Measurements from ENCODE around the gene SDC3. TPM values are rescaled to one million over a fixed set of nuclear protein-coding genes. Genes with fewer than 3 reads are reported as not detected.

SDC3 gene
- total RNA-seq, 1 donor from 2014 or later = 3.3 TPM

DNA sequence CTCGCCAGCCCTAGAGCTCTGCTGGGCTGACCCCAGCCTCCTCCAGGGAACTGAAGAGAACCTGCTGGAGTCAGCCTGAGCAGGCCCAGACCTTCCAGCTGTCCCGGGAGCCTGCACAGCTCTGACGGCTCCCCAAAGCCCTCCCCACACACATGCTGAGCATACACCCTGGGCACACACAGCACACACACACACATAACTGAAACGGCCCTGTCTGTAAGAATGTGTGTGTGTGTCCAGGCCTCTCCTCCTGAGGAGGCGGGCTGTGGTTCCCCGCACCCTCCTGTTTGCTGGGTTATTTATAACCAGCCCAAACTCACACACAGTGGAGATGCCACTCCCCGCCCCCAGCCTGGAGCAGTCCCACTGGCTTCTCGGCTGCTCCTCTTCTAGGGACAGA, 20.2 kb downstream of the SDC3 start:
- no peak for ATAC-seq

DNA sequence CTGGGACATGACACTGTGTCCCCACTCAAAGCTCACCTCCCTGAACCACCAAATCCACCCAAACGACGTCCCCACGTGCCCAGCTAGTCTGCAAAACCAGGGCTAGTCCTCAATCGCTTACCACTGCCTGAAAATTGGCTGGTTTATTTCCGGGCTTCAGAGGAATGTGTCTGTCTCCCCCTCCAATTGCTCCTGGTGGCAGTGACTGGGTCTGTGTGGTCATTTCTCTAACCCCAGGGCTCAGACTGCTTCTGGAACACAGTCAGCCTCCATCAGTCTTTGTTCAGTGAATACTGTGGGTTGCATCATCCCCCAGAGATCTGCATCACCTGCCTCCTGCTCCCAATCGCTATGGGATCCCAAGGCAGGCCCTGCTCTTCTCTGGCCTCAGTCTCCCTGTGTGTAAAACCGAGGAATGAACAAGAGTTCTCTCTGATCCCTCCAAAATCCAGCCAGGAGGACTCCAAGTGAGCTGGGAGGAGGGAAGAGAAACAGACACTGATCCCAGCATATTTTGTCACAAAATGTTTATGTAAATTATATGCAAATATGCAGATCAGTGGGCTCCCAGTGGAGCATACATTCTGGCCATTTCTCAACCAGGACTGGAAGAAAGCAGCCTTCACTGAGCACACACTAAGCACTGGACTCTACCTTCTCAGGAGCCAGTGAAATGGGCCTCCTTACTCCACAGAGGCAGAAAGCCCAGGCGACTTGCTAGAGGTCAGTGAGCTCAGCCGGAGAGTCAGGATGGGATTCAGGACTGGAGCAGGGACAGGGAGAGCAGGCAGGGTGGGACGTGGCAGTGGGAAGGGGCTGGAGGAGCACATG, 20.9 kb downstream of the SDC3 start:
- no peak for ATAC-seq

DNA sequence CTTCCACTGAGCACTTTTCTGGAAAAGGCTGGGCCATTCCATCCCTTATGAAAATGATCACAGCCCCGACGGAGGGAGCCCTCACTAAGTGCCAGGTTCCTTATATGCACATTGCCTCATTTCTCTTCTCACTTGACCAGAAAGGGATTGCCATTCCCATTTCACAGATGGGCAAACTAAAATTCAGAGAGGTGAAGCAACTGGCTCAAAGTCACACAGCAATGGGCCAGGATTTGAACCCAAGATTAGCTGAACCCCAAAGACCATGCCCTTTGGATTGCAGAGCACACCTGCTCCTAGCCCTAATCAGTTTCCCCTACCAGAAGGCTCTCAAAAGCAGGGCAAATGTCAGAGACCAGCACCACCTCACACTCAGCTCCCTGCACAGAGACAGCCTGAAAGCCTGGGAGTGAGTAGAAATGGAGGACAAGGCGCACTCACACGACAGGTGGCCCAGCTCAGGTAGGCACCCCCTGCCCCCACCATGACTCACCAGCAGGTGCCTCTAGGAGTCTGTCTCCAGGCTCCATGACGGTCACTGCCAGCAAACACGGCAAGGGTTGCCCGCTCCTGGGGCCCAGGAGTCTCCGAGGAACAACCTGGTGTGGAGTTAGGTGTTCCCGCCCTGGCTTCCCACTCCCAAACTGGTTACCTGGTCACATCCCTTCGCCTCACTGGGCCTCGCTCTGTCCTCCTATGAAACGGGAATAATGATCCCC, 21.7 kb downstream of the SDC3 start:
- no peak for ATAC-seq

DNA sequence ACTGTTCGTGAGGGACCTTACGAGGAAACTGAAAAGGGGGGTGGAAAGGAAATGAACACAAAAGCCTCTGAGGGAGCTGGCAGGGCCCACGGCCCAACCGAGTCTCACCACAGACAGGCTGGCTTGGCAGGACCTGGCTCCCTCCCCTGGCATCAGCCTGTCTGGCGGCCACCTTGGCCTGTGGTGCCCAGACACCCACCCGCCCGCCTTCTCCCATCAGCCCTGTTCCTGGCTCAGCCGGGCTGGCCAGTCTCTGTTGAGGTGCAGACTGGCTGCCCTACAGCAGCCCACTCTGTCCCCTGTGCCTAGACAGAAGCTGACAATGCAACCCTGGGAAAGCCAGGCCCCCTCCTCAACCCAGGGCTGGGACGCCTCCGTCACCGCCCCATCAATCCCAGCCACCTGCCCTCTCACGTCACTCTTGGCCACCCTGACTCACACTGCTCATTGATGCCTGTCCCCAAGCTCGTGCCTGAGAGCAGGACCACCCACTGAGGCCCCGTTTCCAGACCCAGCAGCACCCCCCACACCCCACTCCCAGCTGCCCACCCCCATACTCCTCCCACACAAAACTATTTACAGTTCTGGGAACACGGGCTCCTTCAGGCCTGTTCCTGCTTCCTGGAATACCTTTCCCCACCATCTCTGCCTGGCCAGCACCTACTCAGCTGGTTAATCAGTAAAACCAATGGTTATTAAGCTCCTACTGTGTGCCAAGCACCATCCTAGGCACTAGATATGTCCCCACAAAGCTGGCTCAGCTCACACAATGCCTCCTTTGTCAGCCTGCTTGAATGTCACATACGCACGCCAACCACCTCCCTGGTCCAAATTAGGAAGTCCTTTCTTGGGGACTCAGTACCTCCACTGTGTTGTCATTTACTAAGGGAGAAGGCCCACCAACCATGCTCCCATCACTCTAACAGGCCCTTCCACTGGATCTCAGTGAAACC, 22.7 kb downstream of the SDC3 start:
- no peak for ATAC-seq

DNA sequence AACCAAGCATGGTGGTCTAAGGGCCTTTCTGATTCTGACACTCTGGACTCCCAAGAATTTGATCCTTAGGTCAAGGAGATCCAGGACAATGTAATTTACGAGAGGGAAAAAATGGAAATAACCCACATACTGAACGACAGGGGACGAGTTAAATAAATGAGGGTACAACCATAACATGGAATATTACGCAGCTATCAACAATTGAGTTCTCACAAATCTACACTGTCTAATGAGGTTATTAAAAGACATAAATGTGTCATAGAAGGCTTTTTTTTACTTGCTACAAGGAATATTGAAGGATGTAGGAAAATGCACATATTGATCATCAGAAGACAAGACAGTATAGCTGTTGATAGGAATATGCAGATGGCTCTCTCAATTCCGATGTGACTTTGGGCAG, 23.8 kb downstream of the SDC3 start:
- ATAC-seq = no peak

DNA sequence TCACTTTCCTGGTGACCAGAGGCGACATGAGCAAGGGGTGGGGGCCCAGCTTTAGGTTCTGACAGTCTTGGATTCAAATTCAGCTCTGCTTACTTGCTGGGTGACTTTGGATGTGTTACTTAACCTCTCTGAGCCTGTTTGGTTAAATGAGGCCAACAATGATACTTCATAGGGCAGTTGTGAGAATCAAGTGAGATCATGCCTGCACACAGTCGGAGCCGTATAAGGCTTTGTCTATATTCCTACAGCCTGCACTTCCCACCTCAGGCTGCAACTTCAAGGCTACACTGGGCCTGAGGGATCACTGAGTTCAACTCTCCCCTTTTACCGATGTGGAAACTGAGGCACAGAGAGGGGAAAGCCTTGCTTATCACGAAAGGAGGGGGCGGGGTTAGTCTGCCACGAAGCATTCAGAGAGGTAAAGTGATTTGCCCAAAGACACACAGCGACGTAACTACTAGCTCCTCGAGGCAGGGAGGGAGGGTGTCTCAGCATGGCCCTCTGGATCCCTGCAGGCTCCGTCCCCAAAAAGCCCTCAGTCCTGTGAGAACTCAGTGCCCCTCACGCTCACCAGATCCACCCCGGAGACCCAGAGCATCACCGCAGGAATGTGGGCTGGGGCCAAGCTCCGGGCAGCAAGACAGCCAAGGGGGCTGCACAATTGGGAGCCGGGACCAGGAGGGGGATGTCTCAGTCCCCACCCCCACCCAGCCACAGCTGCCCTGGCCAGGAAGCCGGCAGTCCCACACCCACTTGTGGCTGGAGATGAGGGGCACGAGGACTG, 25.0 kb downstream of the SDC3 start:
- ATAC-seq = no peak

DNA sequence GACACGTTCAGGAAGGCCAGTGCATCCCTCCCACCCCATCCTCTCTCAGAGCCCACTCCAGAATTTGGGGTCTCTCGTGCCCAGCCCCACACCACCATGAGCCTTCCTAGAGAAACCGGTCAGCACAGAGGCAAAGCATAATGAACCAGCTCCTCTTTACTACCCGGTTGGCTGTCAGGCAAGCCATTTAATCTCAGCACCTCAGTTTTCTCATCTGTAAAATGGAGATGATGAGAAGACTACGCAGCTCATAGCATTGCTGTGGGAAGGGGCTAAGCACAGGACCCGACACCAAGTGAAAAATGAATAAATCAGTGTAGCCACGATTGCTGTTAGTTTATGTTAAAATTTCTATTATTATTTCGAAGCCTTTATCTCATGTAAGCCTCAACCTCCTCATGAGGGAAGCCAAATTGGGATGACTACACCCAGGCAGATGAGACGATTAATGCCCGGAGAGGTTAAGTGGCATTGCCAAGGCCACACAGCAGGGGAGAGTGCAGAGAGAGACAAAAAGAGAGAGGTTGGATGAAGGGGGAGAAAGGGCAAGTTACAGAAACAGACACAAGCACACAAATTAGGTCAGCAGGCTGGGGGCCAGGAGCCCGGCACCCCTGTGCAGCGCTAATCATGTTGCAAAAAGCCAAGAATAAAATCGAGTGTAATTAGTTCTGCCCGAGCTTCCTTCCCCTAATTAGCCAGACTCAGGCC, 25.7 kb downstream of the SDC3 start:
- no peak for ATAC-seq

DNA sequence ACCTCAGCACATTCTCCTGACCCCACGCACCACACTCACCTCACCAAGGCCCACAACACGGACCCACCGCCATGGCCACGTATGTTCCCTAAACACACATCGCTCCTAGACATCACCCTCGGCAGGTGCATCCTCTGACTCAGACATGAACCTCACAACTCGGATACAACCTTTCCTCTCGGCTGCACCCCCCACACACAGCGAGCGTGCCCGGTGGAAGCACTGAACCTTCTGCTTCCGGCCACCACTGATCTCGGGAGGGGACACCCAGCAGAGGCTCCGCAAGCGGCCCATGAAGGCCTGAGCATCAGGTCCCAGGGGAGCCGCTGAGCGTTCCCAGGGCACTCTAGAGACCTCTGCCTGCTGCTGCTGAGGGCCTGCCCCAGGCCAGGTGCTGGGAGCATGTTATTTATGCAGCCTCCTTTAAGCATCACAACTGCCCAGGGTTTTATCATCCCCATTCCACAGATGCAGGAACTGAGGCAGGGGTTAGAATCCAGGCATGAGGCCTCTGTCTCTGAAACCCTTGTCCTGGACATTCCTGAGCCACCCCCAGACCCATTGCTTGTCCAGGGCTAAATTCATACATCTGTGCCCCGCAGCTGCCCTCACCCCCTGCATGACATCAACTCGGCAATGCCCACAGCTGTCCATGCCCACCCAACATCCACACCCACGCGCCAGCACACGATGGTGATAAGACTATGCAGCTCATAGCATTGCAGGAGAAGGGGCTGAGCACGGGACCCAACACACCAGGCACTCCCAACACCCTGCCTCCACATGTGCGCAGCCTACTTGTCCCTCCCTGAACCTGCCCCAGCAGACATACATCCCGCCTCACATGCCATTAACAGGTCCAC, 27.0 kb downstream of the SDC3 start:
- peak; percentile 25 for ATAC-seq

DNA sequence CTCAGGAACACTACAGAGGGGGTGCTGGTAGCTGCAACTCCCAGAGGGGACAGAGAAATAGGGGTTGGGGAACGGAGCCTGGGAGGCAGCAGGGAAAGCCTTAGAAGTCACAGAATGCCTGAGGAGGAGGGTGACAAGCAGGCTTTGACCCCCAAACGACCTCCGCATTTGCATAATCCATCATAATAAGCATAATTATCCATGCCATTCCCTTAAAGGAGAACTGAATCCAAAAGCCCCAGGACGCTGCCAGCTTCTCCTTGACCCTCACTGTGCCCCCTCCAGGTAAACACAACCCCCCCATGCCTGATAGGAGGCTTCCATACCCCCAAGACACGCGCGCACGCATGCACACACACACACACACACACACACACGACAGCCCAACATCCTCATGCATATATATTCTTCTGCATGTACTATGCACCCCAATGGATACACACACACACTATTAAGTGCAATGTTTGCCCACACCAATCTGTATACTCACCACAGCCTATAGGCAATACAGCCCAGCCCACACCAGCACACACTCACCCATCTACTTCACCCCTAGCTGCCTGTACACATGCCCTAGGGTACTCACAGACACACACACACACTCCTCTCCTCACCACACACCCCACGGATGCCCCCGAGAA, 27.8 kb downstream of the SDC3 start:
- ATAC-seq = no peak

DNA sequence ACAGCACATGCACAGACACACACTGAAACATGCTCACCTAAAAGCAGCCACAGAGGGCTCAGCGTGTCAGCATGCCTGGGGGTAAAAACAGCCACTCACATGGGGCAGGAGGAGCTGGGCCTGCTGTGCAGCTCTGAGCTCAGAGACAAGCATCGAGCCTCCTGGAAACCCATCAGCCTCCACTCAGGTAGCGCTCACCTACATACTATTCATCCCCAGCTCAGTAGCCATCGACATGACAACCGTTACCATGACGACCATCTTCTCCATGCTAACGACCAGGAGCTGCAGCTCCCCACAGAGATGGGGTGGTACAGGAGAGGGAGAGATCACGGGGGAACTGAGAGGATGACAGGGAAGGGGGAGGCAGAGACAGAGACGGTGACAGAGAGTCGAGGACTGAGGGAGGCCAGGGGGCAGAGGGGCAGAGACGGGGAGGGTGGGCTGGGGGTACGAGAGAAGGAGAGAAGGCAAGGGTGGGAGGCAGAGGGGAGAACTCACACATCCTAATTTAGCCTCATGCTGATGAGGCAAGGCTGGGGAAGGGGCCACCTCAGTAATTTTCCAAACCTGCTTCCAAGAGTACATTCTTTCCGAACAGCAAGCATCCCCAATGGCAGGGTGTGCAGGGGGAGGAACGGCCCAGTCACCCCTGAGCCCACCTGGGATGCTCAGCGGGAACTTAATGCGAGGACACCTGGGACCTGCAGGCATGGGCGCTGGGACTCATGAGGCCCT, 28.4 kb downstream of the SDC3 start:
- ATAC-seq = no peak

DNA sequence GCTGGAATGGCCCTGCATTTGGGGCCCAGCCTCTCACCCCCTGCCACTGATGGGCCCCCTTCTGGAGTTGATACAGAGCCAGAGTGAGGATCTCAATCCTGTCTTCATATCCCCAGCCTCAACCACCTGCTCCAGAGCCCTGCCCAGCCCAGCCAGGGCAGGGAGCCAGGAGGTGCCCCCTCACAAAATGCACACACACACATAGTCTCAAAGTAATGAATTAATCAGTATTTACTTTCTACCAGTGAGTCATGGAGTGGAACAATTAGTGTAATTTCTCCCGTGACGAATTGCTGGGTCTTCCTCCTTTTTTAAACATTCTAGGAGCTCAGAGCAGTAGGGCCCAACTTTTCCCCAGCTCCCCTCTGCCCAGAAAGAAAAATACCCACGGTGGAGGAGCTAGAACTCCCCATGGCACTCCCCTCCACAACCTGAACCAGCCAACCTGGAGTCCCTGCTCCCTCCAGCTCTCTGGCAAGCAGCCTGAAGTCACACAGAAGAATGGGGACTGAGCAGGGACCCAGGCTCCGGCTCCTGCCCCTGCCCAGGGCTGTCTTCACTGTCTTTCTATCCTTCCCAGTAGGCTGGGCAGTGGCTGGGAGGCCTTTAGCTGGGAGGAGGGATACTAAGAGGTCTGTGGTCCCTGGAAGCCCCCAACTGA, 29.3 kb downstream of the SDC3 start:
- no peak for ATAC-seq

DNA sequence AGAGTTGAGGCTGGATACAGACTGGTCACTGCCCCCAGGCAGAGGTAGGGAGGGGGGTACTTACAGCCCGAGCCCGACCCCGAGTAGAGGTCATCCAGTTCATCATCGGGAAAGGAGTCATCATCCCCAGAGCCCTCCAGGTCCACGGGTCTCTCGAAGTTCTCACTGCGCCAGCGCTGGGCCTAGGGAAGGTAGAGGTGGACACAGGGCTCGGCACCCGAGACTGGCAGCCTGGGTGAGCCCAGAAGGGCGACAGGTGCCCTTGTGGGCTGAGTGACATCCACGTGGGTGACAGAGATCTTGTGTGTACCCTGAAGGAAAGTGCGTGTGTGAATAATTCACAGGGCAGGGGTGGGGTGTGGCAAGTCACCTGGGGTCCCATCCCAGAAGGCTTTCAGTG, 30.0 kb downstream of the SDC3 start:
- no peak for ATAC-seq

DNA sequence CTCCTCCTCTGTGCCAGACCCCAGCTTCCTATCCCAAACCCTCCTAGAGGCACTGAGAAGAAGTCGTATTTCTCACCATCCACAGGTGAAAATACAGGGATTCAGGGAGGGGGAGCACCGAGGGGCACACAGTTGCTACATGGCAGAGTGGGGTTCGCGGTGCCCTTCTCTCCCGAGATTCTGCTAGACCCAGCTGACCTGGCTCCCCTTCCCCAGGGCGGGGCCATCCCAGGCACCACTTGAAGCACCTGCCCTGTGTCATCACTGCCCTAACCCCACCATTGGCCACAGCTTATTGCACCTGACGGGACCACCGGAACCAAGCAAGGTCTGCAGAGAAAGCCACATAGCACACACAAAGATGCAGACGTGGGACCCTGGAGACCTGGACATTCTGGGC, 30.5 kb downstream of the SDC3 start:
- ATAC-seq = no peak

DNA sequence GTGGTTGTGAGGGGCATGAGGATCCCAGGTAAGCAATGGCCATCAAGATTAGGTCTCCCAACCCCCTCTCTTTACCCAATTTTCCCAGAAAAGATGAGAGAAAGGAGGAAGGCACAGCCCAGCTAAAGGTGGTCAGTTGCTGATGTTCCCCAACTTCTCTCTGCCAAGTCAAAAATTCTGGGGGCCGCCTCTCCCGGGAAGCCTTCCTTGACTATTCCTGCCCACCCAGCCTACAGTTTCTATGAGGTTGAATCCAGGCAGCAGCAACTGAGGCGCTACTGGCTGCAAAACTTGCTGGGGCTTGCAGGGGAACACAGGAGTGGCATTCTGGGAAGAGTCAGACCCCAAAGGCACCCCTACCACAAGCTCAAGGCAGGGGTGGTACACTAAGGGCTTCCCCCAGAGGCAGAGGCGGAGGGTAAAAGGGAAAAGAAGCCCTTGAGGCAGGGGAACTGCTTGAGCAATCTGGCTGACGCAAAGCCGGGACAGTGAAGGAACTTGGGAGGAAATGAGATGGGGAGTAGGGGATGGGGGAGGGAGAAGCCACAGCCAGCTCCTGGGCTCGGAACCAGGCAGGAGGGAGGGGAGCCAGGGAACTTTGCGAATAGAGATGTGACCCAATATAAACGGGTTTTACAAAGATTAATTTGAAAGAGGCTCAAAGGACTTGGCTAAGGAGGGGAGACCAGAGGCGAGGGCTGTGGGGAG, 31.2 kb downstream of the SDC3 start:
- ATAC-seq = no peak

DNA sequence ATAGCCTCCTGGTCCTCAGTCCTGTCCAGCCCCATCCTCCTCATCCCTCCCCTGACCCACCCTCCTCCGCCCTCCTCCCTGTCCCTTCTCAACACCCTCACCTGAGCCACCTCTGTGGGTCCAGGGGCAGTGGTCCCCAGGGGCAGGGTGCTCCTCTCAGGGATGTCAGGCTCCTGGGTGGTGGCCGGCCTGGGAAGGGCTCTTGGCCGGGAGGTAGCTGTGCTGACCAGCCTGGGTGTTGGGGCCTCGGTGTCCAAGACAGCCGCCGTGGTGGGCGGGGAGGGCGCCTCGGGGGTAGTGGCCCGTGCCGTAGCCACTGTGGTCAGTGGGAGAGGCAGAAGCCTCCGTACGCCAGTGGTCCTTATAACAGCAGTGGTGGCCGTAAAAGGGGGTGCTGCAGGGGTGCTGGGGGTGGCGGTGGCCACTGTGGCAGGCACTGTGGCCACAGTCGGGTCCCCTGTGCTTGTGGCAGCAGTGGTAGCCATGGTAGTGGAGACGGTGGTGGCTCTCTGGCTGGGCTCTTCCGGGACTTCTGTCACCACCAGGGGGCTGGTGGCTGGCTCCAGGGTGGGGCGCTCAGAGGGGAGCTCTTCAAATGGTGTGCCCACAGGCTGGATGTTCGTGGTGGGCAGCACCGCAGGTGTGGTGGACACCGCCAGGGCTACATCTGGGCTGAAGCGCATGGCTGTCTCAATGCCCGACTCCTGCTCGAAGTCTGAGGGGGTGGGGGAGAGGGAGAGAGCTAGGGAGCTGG, 31.9 kb downstream of the SDC3 start:
- no peak for ATAC-seq

DNA sequence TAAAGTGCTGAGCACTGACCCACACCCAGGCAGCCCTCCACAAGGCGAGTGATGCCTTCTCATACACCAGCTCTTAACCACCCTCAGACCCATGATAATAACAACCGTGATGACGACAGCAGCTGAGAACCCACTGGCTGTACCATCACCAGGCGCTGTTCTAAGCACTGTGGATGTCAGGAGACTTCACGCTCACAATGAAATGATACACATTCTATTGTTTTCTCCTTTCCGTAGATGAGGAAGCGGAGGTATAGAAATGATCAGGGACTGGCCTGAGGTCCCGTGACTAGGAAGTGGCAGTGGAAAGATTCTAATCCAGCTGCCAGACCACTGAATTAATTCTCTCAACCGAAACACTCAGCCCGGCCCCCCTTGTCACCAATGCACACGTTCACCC, 32.6 kb downstream of the SDC3 start:
- ATAC-seq = no peak

DNA sequence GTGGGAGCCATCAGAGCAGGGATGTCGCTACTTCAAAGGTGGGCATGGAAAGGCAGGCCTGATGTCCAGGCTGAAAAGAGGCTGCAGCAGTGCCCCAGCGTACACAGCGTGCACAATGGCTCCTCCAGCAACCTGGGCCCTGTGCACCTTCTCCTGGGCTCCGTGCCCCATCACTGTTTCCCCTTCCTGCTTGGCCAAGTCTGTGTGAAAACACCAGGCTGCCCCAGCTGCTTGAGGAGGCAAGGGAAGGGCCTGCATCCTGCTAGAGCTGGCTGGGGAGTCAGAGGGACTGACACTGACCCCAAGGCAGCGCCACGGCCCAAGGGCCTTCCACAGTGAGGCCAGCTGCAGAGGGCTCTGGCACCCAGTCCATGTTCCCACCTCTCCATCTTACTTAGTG, 33.4 kb downstream of the SDC3 start:
- ATAC-seq = no peak

Data from esophagus mucosa (tissue), 1 donor.